Fibroblast of lung (primary cell): ENCODE measurements around the gene MTURN.

ENCODE experiments used
- CTCF ChIP-seq, 2 donors: IDR thresholded peaks in 1 of 2; conservative IDR thresholded peaks in 1 of 2; 1 replicate in 1 of 2; 2 replicates in 1 of 2; pipeline ENCODE4 v1.5.1; 2011 to 2012; ENCODE audit warnings: low read length in 2 of 2, control low read depth in 1 of 2, inconsistent platforms in 1 of 2, low read depth in 1 of 2, mild to moderate bottlenecking in 1 of 2
- EZH2 ChIP-seq: IDR thresholded peaks from 2 replicates; pipeline ENCODE4 v1.5.1; 2012; ENCODE audit warnings: low read length, control low read depth, mild to moderate bottlenecking; ENCODE audit errors: missing control alignments

GRCh38 chr7:30191809-30192208, 57.0 kb downstream of the MTURN start:
- no peak for TF ChIP-seq CTCF (conservative IDR thresholded peaks at IDR 0.05 in 1 of 2, IDR thresholded peaks at IDR 0.05 in 1 of 2; ENCODE audit: low read depth in 1 of 2, low read length in 2 of 2)
- no peak for TF ChIP-seq EZH2
